Forelimb muscle (tissue), 1 donor: ENCODE results near the gene RXRG. TPM values are rescaled to one million over a fixed set of nuclear protein-coding genes. Genes with fewer than 3 reads are reported as not detected.

Experiments used
- DNase-seq: peaks from one replicate; pipeline ENCODE4 v3.0.0-alpha.2; 2013; ENCODE audit warnings: low read depth
- polyA plus RNA-seq: library from polyadenylated mRNA; unstranded; fragments of 120-200 nt; gene quantifications from one replicate; pipeline ENCODE4 v1.2.1, GENCODE V29; 2013; ENCODE audit not compliant: insufficient read length

RXRG gene
- polyA plus RNA-seq, 1 donor, result 58.1 TPM

GRCh38 chr1:165369255-165369848, 75.6 kb downstream of the RXRG start:
- DNase-seq, result no peak

- DNase-seq, result no peak
These were observed 77.4 kb downstream of the RXRG start for GRCh38 chr1:165367375-165367993.

DNA sequence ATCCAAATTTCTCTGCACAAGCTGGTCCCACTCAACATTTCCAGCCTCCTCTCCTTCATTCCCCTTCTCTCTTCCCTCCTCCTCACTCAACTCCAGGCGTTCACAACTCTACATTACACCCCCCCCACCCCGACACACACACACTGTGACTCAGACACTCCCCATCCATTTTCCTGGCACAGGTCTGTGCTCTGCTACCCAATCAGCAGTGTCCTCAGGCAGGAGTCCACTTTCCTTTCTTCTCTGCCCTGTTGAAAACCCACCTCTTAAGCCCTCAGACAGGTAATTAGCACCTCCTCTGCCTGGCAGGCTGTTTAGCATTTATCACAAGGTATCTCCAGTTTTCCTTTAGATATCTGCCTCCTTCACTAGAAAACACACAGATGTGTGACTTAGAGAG, 79.6 kb downstream of the RXRG start:
- DNase-seq, result no peak

DNA sequence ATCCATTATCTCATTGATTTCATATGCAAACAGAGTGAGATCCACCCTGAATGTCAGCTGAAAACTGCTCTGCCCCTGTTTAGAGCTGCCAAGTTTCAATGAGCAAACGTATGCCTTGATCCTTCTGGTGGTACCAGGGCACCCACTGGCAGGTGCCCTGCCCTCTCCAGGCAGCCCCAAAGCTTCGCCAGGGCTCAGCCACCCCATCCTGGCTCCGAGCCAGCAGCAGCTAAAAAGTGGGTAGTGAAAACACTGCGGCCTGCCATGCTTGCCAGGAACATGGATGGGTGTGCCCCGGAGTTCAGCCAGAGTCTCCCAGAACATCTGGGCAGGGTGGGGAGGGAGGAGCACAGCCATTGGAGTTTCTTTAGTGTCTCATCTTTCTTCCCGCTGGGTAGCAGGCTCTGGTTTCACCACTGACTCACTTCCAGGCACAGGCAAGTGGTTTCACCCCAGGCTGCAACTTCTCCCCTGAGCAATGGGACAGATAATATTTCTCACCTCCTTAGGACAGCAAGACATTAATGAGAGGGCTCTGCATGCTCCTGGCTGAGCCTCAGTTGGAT, 80.3 kb downstream of the RXRG start:
- no peak for DNase-seq

DNA sequence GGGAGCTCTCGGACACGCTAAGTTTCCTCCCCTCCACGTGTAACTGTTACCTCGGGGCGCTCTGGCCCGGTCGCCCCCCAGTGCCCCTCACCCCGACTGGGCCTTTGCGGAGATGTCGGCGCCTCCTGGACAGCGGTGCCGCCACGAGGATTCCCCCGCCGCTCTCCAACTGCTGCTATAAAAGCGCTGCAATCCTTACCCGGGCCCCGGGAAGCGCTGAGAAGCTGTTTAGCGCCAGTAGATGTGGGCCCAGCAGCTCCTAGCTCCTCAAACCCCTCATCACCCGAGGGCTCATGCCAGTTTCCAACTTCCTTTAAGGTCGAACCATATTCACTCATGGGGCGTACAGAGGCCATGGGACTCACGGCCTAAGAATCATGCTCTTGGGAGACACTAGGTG, 88.0 kb downstream of the RXRG start:
- no peak for DNase-seq

DNA sequence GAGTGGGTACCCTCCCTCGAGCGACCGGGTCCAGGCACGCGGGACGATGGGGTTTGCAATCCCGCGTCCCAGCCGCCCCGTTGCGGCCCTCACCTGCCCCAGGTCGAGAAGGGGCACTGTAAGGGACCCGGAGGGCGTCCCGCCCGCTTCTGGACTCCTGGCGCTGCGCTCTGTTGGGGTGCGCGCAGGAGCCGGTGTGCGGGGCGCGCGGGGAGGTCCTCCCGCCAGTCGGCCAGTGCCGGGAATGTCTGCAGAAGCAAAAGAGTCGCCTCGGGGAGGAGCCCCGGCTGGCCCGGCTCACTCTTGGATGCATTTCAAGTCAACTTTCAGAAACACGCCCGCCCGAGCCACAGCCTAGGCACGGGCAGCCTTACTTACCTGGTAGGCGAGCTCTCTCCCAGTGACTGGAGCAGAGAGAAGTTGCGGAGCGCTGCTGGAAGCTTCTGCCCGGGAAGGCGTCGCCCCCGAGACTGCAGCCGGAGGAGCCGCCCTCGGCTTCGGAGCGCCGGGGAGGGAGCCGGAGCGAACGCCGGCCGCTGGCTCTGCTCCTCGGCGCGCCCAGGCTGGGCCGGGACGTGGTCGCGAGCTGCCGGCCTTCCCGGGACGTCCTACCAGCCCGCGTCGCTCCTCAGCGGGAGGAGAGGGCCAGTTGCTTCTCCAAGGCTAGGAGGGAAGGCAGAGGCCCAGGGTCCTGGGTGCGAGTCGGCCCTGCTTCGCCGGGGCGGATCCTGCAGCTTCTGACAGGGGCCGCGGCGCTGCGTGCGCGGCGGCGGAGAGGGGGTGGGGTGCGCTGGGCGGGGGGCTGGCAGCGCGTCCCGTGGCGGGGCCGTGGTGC, 88.7 kb downstream of the RXRG start, which contains the start of gene LMX1A:
LMX1A (minus strand) TSS at position 739 of the 835 bp plus-strand sequence. CDS start 1,156 bp downstream, outside the sequence.
- DNase-seq, result no peak

DNA sequence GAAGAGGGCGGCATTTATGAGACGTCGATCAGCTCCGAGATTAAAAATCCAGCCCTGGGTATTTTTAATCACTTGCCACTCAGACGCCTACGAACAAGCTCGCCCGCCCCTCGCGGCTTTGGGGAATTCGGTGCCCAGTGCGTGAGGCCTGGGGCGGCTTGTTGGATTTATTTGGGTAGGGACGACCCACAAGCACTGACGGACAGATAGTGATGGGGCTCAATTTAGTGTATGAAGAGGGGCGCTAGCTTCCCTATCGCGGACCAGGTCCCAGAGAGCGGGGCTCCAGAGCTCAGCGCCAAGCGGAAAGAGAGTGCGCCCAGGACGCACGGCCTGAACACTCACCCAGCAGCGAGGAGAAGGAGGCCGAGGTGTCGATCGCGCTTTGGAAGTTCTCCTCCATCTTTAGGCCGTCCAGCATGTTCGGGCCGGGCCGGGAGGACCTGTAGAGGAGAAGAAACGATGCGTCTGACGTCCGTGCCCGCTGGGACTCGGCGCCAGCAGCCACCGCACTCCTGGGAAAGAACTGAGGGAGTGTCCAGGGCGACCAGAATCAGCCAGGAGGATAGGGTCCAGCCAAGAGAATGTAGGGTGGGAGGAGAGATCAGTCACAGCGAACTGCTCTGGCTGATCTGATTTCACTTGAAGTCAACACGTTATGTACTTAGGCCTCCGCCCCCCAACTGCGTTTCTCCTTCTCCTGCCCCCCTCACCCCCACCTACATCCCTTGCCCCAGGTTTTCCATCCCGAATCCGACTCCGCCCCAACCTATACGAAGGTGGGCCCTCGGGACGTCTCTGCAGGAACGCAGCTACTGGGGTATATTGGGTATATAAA, 89.6 kb downstream of the RXRG start:
- no peak for DNase-seq

GRCh38 chr1:165354739-165355138, 90.2 kb downstream of the RXRG start:
- DNase-seq, result no peak

DNA sequence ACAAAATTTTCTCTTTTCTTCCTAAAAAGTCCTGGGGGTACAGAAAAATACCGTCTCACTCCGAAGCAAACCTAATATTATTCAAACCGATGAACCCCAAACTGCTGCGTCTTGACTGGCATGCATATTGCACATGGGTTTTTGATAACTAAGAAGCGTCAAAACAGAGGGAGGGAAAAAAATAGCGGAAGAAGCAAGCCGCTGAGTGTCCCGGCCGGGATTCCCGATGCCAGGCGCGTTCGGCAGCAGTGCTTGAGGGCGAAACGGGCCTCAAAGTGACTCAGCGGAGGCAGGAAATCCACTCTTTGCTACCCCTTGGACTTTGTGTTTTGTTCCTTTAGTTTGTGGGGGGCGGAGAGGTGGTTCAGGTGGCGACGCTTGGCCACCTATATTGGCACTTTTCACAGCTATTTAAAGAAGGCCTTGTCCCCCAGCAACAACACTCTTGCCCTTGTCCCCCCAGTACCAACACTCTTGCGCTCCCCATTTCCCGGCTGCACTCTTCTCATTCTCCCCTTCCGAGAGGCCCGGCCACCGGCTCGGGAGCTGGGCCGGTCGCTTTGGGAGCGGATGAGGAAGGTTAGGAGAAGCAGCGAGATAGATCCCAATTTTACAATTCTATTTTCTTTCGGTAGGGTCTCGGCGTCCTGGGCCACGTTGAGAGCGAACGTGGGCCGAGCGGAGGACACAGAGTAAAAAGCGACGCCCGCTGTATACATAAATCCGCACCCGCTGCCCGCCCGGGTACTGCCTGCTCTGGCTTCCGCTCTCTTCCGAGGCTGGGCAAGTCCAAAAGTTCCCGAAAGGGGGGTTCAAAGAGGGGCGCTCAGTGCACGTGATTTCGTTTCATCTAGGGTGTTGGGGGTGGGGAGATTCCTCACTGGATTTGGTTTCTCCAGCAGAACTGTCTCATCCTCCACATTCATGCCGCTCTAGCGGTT, 90.9 kb downstream of the RXRG start:
- DNase-seq, result no peak

DNA sequence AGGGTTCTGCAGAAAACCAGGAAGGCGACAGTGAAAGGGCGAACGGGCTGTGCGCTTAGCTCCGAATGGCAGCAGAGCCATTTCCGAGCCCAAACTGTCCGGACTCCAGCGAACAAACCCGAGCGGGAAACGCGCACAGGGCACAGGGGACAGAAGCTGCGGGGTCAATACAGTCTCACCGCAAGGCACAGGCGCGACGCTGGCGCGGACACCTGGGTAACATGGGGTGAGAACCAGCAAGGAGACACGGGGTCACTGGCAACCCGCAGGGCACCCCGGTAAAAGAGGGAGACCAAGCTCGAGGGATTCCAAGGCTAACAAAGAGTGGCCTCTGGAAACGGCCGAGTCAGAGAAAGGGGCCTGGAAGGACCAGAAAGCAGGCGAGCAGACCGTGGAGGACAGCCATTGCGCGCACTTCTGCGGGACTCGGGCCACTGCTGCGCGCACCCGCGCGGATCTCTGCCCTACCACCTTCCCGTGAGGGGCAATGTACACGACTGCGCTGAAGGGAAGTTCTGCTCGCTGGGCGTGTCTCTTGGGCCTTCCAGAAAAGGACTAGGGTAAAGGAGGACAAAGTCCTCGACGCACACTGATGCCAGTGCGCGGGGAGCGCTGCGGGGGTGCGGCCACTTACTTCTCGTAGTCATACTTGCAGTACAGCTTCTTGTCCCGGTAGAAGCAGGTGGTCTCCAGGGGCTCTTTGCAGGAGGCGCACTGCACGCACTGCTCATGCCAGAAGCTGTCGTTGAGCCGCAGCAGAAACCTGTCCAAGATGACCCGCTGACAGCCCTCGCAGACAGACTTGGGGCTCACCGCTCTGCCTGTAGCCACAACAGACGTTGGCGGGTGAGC, 92.3 kb downstream of the RXRG start:
- DNase-seq, result no peak

DNA sequence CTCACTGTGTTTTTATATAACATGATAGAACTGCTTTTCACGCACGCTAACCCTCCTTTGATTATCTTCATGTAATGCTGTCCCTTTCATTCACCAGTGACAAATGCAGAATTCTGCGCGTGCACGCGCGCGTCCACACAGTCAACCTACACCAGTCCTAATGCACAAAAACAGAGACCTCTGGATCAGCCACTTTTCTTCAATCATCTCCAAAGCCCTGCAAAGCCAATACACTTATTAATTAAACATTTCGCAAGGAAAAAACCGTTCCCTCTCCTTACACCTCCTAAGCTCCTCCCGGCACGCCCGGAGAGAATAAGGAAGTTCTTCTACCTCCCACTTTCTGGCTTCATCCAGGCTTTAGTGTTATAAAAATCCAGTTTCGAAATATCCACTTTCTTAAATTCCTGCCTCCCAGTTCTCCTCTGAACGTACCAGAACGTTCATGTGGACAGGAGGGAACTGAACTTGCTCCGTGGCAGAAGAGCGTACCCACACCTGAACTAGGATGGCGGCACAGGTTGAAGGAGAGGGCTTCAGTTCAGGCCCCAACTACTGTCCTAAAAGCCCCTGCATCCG, 93.0 kb downstream of the RXRG start:
- DNase-seq, result no peak

Other genes starting within 250 kb of the RXRG start
- 1.3 TPM for gene LMX1A, start 88.4 kb downstream of the RXRG start, polyA plus RNA-seq
- gene LRRC52, start 98.9 kb upstream of the RXRG start, polyA plus RNA-seq, result 0.16 TPM
- 166 TPM for gene MGST3, start 186.1 kb upstream of the RXRG start, polyA plus RNA-seq